Liver (tissue), 9 donors: ENCODE results near the gene NOX3. TPM values are rescaled to one million over a fixed set of nuclear protein-coding genes. Genes with fewer than 3 reads are reported as not detected.

ENCODE experiments used
- DNase-seq: peaks from one replicate; pipeline ENCODE4 v3.0.0-alpha.2; 2017; ENCODE audit warnings: low spot score
- H3K27ac ChIP-seq, 2 donors: one replicate each; pipeline ENCODE4 v1.7.0; 2013; ENCODE audit warnings: inconsistent platforms in 2 of 2, low read length in 2 of 2, control low read depth in 1 of 2, low read depth in 1 of 2, mild to moderate bottlenecking in 1 of 2
- H3K27me3 ChIP-seq, 4 donors: one replicate each; pipeline versions ENCODE4 v1.6.1 to v1.7.0; 2013; ENCODE audit warnings: low read length in 3 of 4, inconsistent platforms in 1 of 4, mild to moderate bottlenecking in 1 of 4, moderate library complexity in 1 of 4; ENCODE audit not compliant: control insufficient read depth in 4 of 4, insufficient read depth in 4 of 4
- H3K36me3 ChIP-seq, 4 donors: one replicate each; pipeline versions ENCODE4 v1.6.1 to v1.7.0; 2013; ENCODE audit warnings: low read length in 3 of 4, mild to moderate bottlenecking in 3 of 4, low read depth in 1 of 4, moderate library complexity in 1 of 4; ENCODE audit not compliant: control insufficient read depth in 4 of 4, insufficient read depth in 3 of 4
- H3K4me1 ChIP-seq, 4 donors: one replicate each; pipeline versions ENCODE4 v1.6.1 to v1.7.0; 2013; ENCODE audit warnings: low read length in 3 of 4, mild to moderate bottlenecking in 3 of 4, moderate library complexity in 1 of 4; ENCODE audit not compliant: control insufficient read depth in 4 of 4, insufficient read depth in 4 of 4
- H3K4me3 ChIP-seq, 3 donors: one replicate each; pipeline versions ENCODE4 v1.6.1 to v1.7.0; 2013; ENCODE audit warnings: low read length in 3 of 3, control low read depth in 1 of 3, low read depth in 1 of 3, mild to moderate bottlenecking in 1 of 3
- H3K9ac ChIP-seq, 2 donors: one replicate each; pipeline ENCODE4 v1.7.0; 2013; ENCODE audit warnings: low read length in 2 of 2, mild to moderate bottlenecking in 2 of 2, moderate library complexity in 2 of 2, control low read depth in 1 of 2, low read depth in 1 of 2
- H3K9me3 ChIP-seq, 4 donors: one replicate each; pipeline versions ENCODE4 v1.6.1 to v1.7.0; 2013; ENCODE audit warnings: low read length in 3 of 4; ENCODE audit not compliant: control insufficient read depth in 4 of 4
- EGR1 ChIP-seq, 2 donors: IDR thresholded peaks; 2 replicates each; pipeline ENCODE4 v1.6.1; 2016 to 2018; ENCODE audit warnings: antibody characterized with exemption in 2 of 2, low read depth in 2 of 2
- FOXA1 ChIP-seq: IDR thresholded peaks from 2 replicates; pipeline ENCODE4 v1.6.1; 2016; ENCODE audit warnings: antibody characterized with exemption
- FOXA2 ChIP-seq: IDR thresholded peaks from 2 replicates; pipeline ENCODE4 v1.6.1; 2016; ENCODE audit warnings: antibody characterized with exemption
- GABPA ChIP-seq, 2 donors: IDR thresholded peaks in 1 of 2; conservative IDR thresholded peaks in 1 of 2; 2 replicates each; pipeline ENCODE4 v1.6.1; 2016; ENCODE audit warnings: antibody characterized with exemption in 2 of 2, mild to moderate bottlenecking in 1 of 2, moderate library complexity in 1 of 2
- HNF4A ChIP-seq, 2 donors: conservative IDR thresholded peaks; 2 replicates each; pipeline ENCODE4 v1.6.1; 2016; ENCODE audit warnings: antibody characterized with exemption in 2 of 2, mild to moderate bottlenecking in 2 of 2
- HNF4G ChIP-seq: IDR thresholded peaks from 2 replicates; pipeline ENCODE4 v1.6.1; 2016; ENCODE audit warnings: antibody characterized with exemption
- JUND ChIP-seq, 2 donors: IDR thresholded peaks; 2 replicates each; pipeline ENCODE4 v1.6.1; 2016; ENCODE audit warnings: antibody characterized with exemption in 2 of 2
- MAX ChIP-seq: IDR thresholded peaks from 2 replicates; pipeline ENCODE4 v1.6.1; 2016; ENCODE audit warnings: antibody characterized with exemption
- NR2F2 ChIP-seq: IDR thresholded peaks from 2 replicates; pipeline ENCODE4 v1.6.1; 2016; ENCODE audit warnings: antibody characterized with exemption
- RAD21 ChIP-seq, 2 donors: IDR thresholded peaks; 2 replicates each; pipeline ENCODE4 v1.6.1; 2016; ENCODE audit warnings: antibody characterized with exemption in 2 of 2, mild to moderate bottlenecking in 2 of 2
- RXRA ChIP-seq, 2 donors: IDR thresholded peaks; 2 replicates each; pipeline ENCODE4 v1.6.1; 2017 to 2018; ENCODE audit warnings: antibody characterized with exemption in 2 of 2, mild to moderate bottlenecking in 1 of 2
- SP1 ChIP-seq: IDR thresholded peaks from 2 replicates; pipeline ENCODE4 v1.6.1; 2018; ENCODE audit warnings: antibody characterized with exemption, mild to moderate bottlenecking
- TAF1 ChIP-seq: conservative IDR thresholded peaks from 2 replicates; pipeline ENCODE4 v1.6.1; 2016; ENCODE audit warnings: antibody characterized with exemption, mild to moderate bottlenecking
- YY1 ChIP-seq: IDR thresholded peaks from 2 replicates; pipeline ENCODE4 v1.6.1; 2016; ENCODE audit warnings: antibody characterized with exemption, mild to moderate bottlenecking
- ZBTB33 ChIP-seq: IDR thresholded peaks from 2 replicates; pipeline ENCODE4 v1.6.1; 2016; ENCODE audit warnings: antibody characterized with exemption
- WGBS: extraction: QIAGEN DNeasy Blood & Tissue Kit; methylation state at CpG from one replicate; pipeline ENCODE4 v1.1.7; 2013; 5-methylcytosine and 5-hydroxymethylcytosine counted together
- polyA plus RNA-seq, 2 donors: library from polyadenylated mRNA; stranded (reverse) in 1 of 2; unstranded in 1 of 2; fragments of 200-250 nt in 1 of 2; fragments of >200 nt in 1 of 2; fragmentation: Nextera tagmentation in 1 of 2; extraction: Ambion mirVana in 1 of 2; gene quantifications; one replicate each; pipeline versions ENCODE4 v1.2.1 to v1.2.3, GENCODE V29; 2013 to 2015
- total RNA-seq, 2 donors: library from RNA; depleted of rRNA; stranded (reverse); fragments of >200 nt; gene quantifications; one replicate each; pipeline ENCODE4 v1.2.3, GENCODE V29; 2014
- TF ChIP-seq, protein P1 (sequence below): IDR thresholded peaks from 2 replicates; pipeline ENCODE4 v1.6.1; 2016; ENCODE audit warnings: antibody characterized with exemption
- TF ChIP-seq, protein P2 (sequence below): IDR thresholded peaks from 2 replicates; pipeline ENCODE4 v1.6.1; 2016; ENCODE audit warnings: antibody characterized with exemption, mild to moderate bottlenecking
- donor health status: healthy.
- donor health status: healthy.
- donor health status: healthy.
- donor health status: healthy.
- donor health status: healthy.

The NOX3 gene
- total and polyA plus RNA-seq, 4 donors: not detected

DNA sequence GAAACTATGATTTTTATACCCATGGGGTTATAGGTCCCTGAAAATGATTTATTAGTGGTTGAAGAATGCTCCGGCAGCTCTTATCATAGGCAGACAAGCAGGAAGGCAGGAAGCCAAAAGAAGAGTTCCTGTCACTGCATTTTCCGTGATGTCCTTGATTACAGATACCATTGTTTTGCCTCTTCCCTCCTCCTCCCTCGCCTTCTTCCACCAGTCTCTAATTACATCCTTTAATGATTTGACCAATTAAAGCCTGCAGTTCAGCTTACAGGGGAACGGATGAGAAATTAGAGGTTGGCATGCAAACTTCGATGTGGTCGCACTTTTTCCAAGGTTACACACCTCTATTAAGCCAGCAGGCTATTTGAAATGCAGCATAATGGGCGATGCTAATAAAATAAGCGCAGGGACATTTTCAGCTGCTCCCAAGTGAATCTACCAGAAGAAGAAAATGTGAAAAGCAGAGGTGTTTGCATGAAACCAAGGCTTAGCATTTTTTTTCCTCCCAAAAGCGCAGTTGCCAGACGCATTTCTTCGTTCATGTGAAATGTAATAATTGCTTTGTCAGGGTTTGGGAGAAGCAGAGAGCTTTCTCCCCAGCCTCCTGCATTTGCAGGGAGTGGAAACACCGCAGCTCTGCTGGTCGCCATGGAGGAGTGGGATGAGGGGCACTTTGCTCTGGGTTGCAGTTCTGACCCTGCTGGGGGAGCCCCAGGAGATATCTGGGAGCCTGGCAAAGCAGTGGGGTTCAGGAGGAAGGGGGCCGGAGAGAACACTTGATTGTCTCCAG, 6.0 kb downstream of the NOX3 start:
- 58% methylated on average over 14 of the region's 14 CpGs for WGBS
- Histone ChIP-seq H3K9ac (no peak overlapping the region), H3K27ac (no peak overlapping the region), H3K4me1 (no peaks in the 10 kb centered on the region), H3K4me3 (no peak overlapping the region), H3K36me3 (no peaks in the 10 kb centered on the region), H3K27me3 (peaks cover 0 to 2% (median 0%) of the 10 kb centered on the region in 4 donors), H3K9me3 (no peaks in the 10 kb centered on the region)
- TF ChIP-seq FOXA1 (no peak), TAF1 (no peak), FOXA2 (no peak), NR2F2 (no peak), SP1 (no peak), MAX (no peak), RXRA (IDR thresholded peaks at IDR 0.05) (no peak), HNF4G (no peak), GABPA (IDR thresholded peaks at IDR 0.05 in 1 of 2, conservative IDR thresholded peaks at IDR 0.05 in 1 of 2) (no peak), RAD21 (IDR thresholded peaks at IDR 0.05) (no peak), EGR1 (IDR thresholded peaks at IDR 0.05; ENCODE audit: low read depth in 2 of 2) (no peak), YY1 (no peak)
- TF ChIP-seq, protein P1, sequence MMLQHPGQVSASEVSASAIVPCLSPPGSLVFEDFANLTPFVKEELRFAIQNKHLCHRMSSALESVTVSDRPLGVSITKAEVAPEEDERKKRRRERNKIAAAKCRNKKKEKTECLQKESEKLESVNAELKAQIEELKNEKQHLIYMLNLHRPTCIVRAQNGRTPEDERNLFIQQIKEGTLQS: no peak
- TF ChIP-seq, protein P2, sequence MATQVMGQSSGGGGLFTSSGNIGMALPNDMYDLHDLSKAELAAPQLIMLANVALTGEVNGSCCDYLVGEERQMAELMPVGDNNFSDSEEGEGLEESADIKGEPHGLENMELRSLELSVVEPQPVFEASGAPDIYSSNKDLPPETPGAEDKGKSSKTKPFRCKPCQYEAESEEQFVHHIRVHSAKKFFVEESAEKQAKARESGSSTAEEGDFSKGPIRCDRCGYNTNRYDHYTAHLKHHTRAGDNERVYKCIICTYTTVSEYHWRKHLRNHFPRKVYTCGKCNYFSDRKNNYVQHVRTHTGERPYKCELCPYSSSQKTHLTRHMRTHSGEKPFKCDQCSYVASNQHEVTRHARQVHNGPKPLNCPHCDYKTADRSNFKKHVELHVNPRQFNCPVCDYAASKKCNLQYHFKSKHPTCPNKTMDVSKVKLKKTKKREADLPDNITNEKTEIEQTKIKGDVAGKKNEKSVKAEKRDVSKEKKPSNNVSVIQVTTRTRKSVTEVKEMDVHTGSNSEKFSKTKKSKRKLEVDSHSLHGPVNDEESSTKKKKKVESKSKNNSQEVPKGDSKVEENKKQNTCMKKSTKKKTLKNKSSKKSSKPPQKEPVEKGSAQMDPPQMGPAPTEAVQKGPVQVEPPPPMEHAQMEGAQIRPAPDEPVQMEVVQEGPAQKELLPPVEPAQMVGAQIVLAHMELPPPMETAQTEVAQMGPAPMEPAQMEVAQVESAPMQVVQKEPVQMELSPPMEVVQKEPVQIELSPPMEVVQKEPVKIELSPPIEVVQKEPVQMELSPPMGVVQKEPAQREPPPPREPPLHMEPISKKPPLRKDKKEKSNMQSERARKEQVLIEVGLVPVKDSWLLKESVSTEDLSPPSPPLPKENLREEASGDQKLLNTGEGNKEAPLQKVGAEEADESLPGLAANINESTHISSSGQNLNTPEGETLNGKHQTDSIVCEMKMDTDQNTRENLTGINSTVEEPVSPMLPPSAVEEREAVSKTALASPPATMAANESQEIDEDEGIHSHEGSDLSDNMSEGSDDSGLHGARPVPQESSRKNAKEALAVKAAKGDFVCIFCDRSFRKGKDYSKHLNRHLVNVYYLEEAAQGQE: no peak
- no peak for DNase-seq

- 31% methylated on average over 5 of the region's 5 CpGs for WGBS
- peaks cover 0 to 2% (median 0%) of the 10 kb centered on the region in 4 donors for H3K27me3 ChIP-seq
- no peak overlapping the region for H3K27ac ChIP-seq
- no peaks in the 10 kb centered on the region for H3K4me1 ChIP-seq
- no peak overlapping the region for H3K4me3 ChIP-seq
- no peaks in the 10 kb centered on the region for H3K9me3 ChIP-seq
- no peaks in the 10 kb centered on the region for H3K36me3 ChIP-seq
- H3K9ac ChIP-seq: no peak overlapping the region
- no peak for DNase-seq
- TF ChIP-seq GABPA (IDR thresholded peaks at IDR 0.05 in 1 of 2, conservative IDR thresholded peaks at IDR 0.05 in 1 of 2) (no peak), ZBTB33 (no peak), SP1 (no peak), TAF1 (no peak), JUND (IDR thresholded peaks at IDR 0.05) (no peak), HNF4G (no peak), EGR1 (IDR thresholded peaks at IDR 0.05; ENCODE audit: low read depth in 2 of 2) (no peak), RXRA (IDR thresholded peaks at IDR 0.05) (no peak), MAX (no peak), FOXA2 (no peak), HNF4A (conservative IDR thresholded peaks at IDR 0.05) (no peak), YY1 (no peak), RAD21 (IDR thresholded peaks at IDR 0.05) (no peak), NR2F2 (no peak), FOXA1 (no peak)
- TF ChIP-seq, protein P1: no peak
- TF ChIP-seq, protein P2: no peak
Observed at GRCh38 chr6:155448668-155449449, 6.8 kb downstream of the NOX3 start.
